ENCODE results near the gene FCRLB.

FCRLB gene

DNA sequence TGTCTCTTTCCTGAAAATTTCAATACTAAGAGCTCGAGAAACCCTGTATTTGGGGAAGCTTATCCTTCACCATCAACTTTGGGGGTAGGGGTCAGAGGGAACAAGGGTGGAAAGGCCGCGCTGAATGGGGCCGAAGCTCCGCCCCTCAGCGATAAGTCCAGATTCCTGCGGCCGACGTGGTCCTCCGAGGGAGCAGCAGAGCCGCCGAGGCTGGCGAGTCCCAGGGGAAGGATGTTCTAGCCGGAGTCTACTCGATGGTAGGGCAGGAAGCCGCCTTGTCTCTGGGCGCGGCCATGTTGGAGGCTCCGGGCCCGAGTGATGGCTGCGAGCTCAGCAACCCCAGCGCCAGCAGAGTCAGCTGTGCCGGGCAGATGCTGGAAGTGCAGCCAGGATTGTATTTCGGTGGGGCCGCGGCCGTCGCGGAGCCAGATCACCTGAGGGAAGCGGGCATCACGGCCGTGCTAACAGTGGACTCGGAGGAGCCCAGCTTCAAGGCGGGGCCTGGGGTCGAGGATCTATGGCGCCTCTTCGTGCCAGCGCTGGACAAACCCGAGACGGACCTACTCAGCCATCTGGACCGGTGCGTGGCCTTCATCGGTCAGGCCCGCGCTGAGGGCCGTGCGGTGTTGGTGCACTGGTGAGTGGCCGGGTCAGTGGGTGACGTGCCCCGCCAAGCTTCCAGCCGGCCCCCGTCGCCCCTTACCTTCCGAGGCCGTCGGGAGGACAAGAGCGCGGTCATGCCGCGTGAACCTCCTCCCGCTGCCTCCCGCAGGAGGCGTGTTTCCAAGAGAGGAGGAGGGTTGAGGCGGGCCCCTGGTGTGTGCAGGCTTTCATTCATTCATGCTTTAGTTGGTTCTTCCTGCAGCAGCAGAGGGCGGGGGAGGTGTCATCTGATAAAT is 28.4 kb downstream of the FCRLB start, which contains the start of gene DUSP12 (continued):
- TF ChIP-seq ZNF514 (tag by site-specific recombination; IDR thresholded peaks at IDR 0.05) (no peak), ZNF146 (tag by site-specific recombination; IDR thresholded peaks at IDR 0.05) (0 out of 2 replicates have a peak, but pooled peaks have one; percentile 18), KLF8 (tag by site-specific recombination; IDR thresholded peaks at IDR 0.05) (peak; percentile 85), ZBTB21 (tag by site-specific recombination; IDR thresholded peaks at IDR 0.05) (0 out of 2 replicates have a peak, but pooled peaks have one; percentile 29), KLF10 (tag by site-specific recombination; IDR thresholded peaks at IDR 0.05) (0 out of 2 replicates have a peak, but pooled peaks have one; percentile 62), BCL11B (tag by site-specific recombination; IDR thresholded peaks at IDR 0.05; ENCODE audit: low read depth) (peak; percentile 86), GLI2 (tag by site-specific recombination; IDR thresholded peaks at IDR 0.05; ENCODE audit: borderline replicate concordance, low read depth) (no peak), ZNF121 (tag by site-specific recombination; IDR thresholded peaks at IDR 0.05) (peak; percentile 74), ZBTB8A (tag by site-specific recombination; IDR thresholded peaks at IDR 0.05) (peak; percentile 50), REPIN1 (tag by site-specific recombination; IDR thresholded peaks at IDR 0.05; ENCODE audit: low read depth) (no peak; the same call in 1 of the 2 replicates), ZBTB17 (tag by site-specific recombination; IDR thresholded peaks at IDR 0.05) (peak; percentile 96), YY2 (tag by site-specific recombination; IDR thresholded peaks at IDR 0.05) (peak; percentile 98), ZNF629 (tag by site-specific recombination; IDR thresholded peaks at IDR 0.05) (peak; percentile 68), ZNF610 (tag by site-specific recombination; IDR thresholded peaks at IDR 0.05; ENCODE audit: borderline replicate concordance) (0 out of 2 replicates have a peak, but pooled peaks have one; percentile 43), KLF1 (tag by site-specific recombination; IDR thresholded peaks at IDR 0.05) (peak; percentile 50; the same call in 1 of the 2 replicates), ZNF394 (tag by site-specific recombination; IDR thresholded peaks at IDR 0.05; ENCODE audit: borderline replicate concordance) (peak; percentile 88), ZBTB7A (tag by site-specific recombination; IDR thresholded peaks at IDR 0.05; ENCODE audit: low read depth) (0 out of 2 replicates have a peak, but pooled peaks have one; percentile 22), ZXDB (tag by site-specific recombination; IDR thresholded peaks at IDR 0.05) (peak; percentile 85), EGR2 (tag by site-specific recombination; IDR thresholded peaks at IDR 0.05; ENCODE audit: low read depth) (peak; percentile 77; the same call in 1 of the 2 replicates)
- TF ChIP-seq, protein P1, sequence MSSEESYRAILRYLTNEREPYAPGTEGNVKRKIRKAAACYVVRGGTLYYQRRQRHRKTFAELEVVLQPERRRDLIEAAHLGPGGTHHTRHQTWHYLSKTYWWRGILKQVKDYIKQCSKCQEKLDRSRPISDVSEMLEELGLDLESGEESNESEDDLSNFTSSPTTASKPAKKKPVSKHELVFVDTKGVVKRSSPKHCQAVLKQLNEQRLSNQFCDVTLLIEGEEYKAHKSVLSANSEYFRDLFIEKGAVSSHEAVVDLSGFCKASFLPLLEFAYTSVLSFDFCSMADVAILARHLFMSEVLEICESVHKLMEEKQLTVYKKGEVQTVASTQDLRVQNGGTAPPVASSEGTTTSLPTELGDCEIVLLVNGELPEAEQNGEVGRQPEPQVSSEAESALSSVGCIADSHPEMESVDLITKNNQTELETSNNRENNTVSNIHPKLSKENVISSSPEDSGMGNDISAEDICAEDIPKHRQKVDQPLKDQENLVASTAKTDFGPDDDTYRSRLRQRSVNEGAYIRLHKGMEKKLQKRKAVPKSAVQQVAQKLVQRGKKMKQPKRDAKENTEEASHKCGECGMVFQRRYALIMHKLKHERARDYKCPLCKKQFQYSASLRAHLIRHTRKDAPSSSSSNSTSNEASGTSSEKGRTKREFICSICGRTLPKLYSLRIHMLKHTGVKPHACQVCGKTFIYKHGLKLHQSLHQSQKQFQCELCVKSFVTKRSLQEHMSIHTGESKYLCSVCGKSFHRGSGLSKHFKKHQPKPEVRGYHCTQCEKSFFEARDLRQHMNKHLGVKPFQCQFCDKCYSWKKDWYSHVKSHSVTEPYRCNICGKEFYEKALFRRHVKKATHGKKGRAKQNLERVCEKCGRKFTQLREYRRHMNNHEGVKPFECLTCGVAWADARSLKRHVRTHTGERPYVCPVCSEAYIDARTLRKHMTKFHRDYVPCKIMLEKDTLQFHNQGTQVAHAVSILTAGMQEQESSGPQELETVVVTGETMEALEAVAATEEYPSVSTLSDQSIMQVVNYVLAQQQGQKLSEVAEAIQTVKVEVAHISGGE (tag by site-specific recombination; conservative IDR thresholded peaks at IDR 0.05; ENCODE audit: low read depth), result peak; percentile 84
- TF ChIP-seq, protein P2, sequence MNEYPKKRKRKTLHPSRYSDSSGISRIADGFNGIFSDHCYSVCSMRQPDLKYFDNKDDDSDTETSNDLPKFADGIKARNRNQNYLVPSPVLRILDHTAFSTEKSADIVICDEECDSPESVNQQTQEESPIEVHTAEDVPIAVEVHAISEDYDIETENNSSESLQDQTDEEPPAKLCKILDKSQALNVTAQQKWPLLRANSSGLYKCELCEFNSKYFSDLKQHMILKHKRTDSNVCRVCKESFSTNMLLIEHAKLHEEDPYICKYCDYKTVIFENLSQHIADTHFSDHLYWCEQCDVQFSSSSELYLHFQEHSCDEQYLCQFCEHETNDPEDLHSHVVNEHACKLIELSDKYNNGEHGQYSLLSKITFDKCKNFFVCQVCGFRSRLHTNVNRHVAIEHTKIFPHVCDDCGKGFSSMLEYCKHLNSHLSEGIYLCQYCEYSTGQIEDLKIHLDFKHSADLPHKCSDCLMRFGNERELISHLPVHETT (tag by site-specific recombination; IDR thresholded peaks at IDR 0.05), result peak; percentile 82
- TF ChIP-seq, protein P3, sequence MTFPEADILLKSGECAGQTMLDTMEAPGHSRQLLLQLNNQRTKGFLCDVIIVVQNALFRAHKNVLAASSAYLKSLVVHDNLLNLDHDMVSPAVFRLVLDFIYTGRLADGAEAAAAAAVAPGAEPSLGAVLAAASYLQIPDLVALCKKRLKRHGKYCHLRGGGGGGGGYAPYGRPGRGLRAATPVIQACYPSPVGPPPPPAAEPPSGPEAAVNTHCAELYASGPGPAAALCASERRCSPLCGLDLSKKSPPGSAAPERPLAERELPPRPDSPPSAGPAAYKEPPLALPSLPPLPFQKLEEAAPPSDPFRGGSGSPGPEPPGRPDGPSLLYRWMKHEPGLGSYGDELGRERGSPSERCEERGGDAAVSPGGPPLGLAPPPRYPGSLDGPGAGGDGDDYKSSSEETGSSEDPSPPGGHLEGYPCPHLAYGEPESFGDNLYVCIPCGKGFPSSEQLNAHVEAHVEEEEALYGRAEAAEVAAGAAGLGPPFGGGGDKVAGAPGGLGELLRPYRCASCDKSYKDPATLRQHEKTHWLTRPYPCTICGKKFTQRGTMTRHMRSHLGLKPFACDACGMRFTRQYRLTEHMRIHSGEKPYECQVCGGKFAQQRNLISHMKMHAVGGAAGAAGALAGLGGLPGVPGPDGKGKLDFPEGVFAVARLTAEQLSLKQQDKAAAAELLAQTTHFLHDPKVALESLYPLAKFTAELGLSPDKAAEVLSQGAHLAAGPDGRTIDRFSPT (tag by site-specific recombination; IDR thresholded peaks at IDR 0.05), result peak; percentile 83
- TF ChIP-seq, protein P4, sequence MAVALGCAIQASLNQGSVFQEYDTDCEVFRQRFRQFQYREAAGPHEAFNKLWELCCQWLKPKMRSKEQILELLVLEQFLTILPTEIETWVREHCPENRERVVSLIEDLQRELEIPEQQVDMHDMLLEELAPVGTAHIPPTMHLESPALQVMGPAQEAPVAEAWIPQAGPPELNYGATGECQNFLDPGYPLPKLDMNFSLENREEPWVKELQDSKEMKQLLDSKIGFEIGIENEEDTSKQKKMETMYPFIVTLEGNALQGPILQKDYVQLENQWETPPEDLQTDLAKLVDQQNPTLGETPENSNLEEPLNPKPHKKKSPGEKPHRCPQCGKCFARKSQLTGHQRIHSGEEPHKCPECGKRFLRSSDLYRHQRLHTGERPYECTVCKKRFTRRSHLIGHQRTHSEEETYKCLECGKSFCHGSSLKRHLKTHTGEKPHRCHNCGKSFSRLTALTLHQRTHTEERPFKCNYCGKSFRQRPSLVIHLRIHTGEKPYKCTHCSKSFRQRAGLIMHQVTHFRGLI (tag by site-specific recombination; IDR thresholded peaks at IDR 0.05), result peak; percentile 47; the same call in 1 of the 2 replicates
- TF ChIP-seq, protein P5, sequence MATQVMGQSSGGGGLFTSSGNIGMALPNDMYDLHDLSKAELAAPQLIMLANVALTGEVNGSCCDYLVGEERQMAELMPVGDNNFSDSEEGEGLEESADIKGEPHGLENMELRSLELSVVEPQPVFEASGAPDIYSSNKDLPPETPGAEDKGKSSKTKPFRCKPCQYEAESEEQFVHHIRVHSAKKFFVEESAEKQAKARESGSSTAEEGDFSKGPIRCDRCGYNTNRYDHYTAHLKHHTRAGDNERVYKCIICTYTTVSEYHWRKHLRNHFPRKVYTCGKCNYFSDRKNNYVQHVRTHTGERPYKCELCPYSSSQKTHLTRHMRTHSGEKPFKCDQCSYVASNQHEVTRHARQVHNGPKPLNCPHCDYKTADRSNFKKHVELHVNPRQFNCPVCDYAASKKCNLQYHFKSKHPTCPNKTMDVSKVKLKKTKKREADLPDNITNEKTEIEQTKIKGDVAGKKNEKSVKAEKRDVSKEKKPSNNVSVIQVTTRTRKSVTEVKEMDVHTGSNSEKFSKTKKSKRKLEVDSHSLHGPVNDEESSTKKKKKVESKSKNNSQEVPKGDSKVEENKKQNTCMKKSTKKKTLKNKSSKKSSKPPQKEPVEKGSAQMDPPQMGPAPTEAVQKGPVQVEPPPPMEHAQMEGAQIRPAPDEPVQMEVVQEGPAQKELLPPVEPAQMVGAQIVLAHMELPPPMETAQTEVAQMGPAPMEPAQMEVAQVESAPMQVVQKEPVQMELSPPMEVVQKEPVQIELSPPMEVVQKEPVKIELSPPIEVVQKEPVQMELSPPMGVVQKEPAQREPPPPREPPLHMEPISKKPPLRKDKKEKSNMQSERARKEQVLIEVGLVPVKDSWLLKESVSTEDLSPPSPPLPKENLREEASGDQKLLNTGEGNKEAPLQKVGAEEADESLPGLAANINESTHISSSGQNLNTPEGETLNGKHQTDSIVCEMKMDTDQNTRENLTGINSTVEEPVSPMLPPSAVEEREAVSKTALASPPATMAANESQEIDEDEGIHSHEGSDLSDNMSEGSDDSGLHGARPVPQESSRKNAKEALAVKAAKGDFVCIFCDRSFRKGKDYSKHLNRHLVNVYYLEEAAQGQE (tag by site-specific recombination; IDR thresholded peaks at IDR 0.05), result peak; percentile 41; the same call in 1 of the 2 replicates

All from HEK293 (cell line).